Stimulated activated effector memory CD8-positive, alpha-beta T cell treated with anti-CD3 and anti-CD28 coated beads, Interleukin-12 subunit alpha, Interleukin-12 subunit beta, amount 100 ng/mL, for 72 hours (primary cell): ENCODE results near the gene SPDYE17.
"Not testable (repeated sequence)": the region's sequence is repeated elsewhere in the genome, so short reads cannot be mapped to it uniquely, and the experiment has no call there.

Experiments
- ATAC-seq: fragments of 150-1000 bp; cut with Tn5 transposase; 2 replicates; pipeline ENCODE4 v1.10.0; 2021
- DNase-seq, 2 donors: peaks; one replicate each; pipeline ENCODE4 v3.0.0; 2021 to 2022; ENCODE audit warnings: low spot score in 2 of 2
- H3K27ac Mint-ChIP-seq: one replicate; pipeline ENCODE4 v1.8.0; 2022; ENCODE audit warnings: mild to moderate bottlenecking, mixed read lengths
- H3K36me3 Mint-ChIP-seq: one replicate; pipeline ENCODE4 v1.8.0; 2022; ENCODE audit warnings: mild to moderate bottlenecking, mixed read lengths
- H3K4me1 Mint-ChIP-seq: one replicate; pipeline ENCODE4 v1.8.0; 2022; ENCODE audit warnings: mixed read lengths
- H3K4me3 Mint-ChIP-seq: one replicate; pipeline ENCODE4 v1.8.0; 2022; ENCODE audit warnings: mild to moderate bottlenecking, mixed read lengths
- H3K9me3 Mint-ChIP-seq: one replicate; pipeline ENCODE4 v1.8.0; 2022; ENCODE audit warnings: mixed read lengths

Gene SPDYE17, protein sequence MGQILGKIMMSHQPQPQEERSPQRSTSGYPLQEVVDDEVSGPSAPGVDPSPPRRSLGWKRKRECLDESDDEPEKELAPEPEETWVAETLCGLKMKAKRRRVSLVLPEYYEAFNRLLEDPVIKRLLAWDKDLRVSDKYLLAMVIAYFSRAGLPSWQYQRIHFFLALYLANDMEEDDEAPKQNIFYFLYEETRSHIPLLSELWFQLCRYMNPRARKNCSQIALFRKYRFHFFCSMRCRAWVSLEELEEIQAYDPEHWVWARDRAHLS

DNA sequence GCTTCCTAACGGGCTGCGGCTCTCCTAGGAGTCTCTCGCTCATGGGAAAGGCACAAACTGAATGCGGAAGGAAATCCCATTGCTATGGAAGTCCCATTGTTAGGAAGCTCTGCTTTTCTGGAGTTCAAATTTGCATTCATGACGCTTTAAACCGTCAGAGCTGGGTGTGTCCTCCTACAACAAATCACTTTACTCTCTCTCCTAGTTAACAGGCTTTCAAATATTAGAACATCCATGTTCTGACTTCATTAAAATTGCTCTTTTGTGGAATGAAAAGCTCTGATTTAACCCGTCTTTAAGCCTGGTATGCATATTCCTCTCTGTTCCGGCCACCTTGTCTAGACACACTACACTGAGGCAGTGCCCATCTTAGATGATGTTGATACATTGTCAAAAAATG is at the start of gene SPDYE17:
TSS of gene SPDYE17 (minus strand) at position 101 of the 400 bp plus-strand sequence. CDS start 1,791 bp downstream, outside the sequence.
- ATAC-seq, H3K27ac Mint-ChIP-seq, H3K9me3 Mint-ChIP-seq, H3K36me3 Mint-ChIP-seq, DNase-seq, H3K4me3 Mint-ChIP-seq, H3K4me1 Mint-ChIP-seq: not testable (repeated sequence)

DNA sequence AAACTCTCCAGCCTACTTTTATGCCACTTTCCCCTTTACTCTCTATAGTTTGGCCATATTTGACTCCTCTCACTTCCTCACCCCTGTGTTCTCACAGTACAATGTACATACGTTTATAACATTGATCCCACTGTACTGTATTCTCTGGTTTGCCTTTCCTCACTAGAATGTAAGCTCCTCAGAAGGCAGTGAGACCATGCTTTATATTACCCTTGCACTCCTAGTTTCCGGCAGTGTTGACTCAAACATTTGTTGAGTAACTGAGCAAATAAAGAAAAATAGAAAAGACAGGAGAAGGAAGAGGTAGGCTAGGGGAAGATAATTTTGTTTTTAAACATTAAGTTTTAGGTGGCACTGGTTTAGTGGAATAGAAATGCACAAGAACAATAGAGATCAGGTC is 48.1 kb upstream of the SPDYE17 start:
- ATAC-seq, H3K27ac Mint-ChIP-seq, H3K36me3 Mint-ChIP-seq, DNase-seq, H3K4me1 Mint-ChIP-seq, H3K4me3 Mint-ChIP-seq, H3K9me3 Mint-ChIP-seq: not testable (repeated sequence)

- H3K4me3 Mint-ChIP-seq, H3K4me1 Mint-ChIP-seq, H3K36me3 Mint-ChIP-seq, H3K9me3 Mint-ChIP-seq, H3K27ac Mint-ChIP-seq, DNase-seq, ATAC-seq: not testable (repeated sequence)
Observed at GRCh38 chr7:77079624-77080023, 47.5 kb upstream of the SPDYE17 start.

DNA sequence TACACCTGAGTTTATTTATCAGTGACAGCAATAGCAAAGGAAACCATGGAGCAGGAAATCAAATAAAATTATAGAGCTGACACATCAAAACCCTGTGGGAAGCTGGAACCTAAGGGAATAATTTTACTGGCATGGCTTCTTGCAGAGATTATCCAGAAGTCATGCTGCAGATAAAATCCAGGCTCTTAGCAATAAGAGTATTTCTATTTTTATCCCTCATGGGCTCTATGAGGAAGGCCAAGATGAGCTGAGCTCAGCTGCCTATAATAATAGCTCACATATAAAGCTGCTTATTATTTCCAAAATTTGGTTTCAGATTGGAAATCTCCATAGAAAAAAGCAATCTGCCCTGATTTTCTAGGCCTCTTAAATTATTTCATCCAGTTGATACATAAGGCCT is 47.0 kb upstream of the SPDYE17 start:
- ATAC-seq, DNase-seq, H3K4me1 Mint-ChIP-seq, H3K36me3 Mint-ChIP-seq, H3K9me3 Mint-ChIP-seq, H3K4me3 Mint-ChIP-seq, H3K27ac Mint-ChIP-seq: not testable (repeated sequence)

DNA sequence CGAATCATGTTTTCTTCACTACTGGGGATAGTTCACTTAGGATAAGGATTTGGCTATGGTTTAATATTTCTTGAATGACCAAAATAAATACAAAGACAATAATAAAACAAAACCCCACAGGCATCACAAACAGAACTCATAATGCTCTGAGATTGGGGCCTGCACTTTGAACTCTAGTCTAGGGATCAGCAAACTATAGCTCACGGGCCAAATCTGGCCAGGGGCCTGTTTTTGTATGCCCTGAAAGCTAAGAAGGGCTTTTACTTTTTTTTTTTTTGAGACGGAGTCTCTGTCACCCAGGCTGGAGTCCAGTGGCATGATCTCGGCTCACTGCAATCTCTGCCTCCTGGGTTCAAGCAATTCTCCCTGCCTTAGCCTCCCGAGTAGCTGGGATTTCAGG is 44.9 kb upstream of the SPDYE17 start:
- H3K27ac Mint-ChIP-seq, H3K36me3 Mint-ChIP-seq, DNase-seq, H3K9me3 Mint-ChIP-seq, H3K4me1 Mint-ChIP-seq, ATAC-seq, H3K4me3 Mint-ChIP-seq: not testable (repeated sequence)

GRCh38 chr7:77074786-77075396 is 42.7 kb upstream of the SPDYE17 start:
- peak; percentile 58 for ATAC-seq
- DNase-seq, H3K4me1 Mint-ChIP-seq, H3K27ac Mint-ChIP-seq, H3K9me3 Mint-ChIP-seq, H3K4me3 Mint-ChIP-seq: not testable (repeated sequence)
- H3K36me3 Mint-ChIP-seq, result peaks cover 17% of the 10 kb centered on the region

DNA sequence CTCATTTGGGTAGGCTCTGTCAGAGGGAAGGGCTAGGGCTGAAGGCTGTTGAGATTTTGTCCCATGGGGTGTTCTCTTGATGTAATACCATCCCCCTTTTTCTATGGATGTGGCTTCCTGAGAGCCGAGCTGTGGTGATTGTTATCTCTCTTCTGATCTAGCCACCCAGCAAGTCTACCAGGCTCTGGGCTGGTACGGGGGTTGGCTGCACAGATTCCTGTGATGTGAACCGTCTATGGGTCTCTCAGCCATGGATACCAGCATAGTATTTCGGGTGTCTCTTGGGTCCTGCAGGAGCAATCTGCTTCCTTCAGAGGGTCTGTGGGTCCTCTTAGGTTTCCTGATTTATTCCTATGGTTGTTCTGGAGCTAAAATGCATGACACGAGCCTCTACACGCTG is 38.9 kb upstream of the SPDYE17 start:
- not testable (repeated sequence) for H3K27ac Mint-ChIP-seq, ATAC-seq, H3K9me3 Mint-ChIP-seq, DNase-seq, H3K4me3 Mint-ChIP-seq
- peaks cover 13% of the 10 kb centered on the region for H3K36me3 Mint-ChIP-seq
- H3K4me1 Mint-ChIP-seq, result peaks cover 15% of the 10 kb centered on the region

- Mint-ChIP-seq H3K4me1 (peaks cover 12% of the 10 kb centered on the region), H3K36me3 (peaks cover 10% of the 10 kb centered on the region)
- H3K9me3 Mint-ChIP-seq, ATAC-seq, H3K4me3 Mint-ChIP-seq, H3K27ac Mint-ChIP-seq, DNase-seq: not testable (repeated sequence)
Observed at GRCh38 chr7:77065869-77066268, 33.7 kb upstream of the SPDYE17 start.

GRCh38 chr7:77063732-77064131 is 31.6 kb upstream of the SPDYE17 start:
- not testable (repeated sequence) for ATAC-seq, DNase-seq, H3K9me3 Mint-ChIP-seq, H3K27ac Mint-ChIP-seq, H3K36me3 Mint-ChIP-seq, H3K4me3 Mint-ChIP-seq, H3K4me1 Mint-ChIP-seq

- ATAC-seq, H3K9me3 Mint-ChIP-seq, H3K36me3 Mint-ChIP-seq, DNase-seq, H3K4me3 Mint-ChIP-seq, H3K4me1 Mint-ChIP-seq, H3K27ac Mint-ChIP-seq: not testable (repeated sequence)
Observed at GRCh38 chr7:77062557-77062956, 30.4 kb upstream of the SPDYE17 start, which contains the start of gene SPDYE18. Gene SPDYE18 (minus strand): TSS chr7:77062558. CDS start chr7:77060512, 2,046 bp downstream.

DNA sequence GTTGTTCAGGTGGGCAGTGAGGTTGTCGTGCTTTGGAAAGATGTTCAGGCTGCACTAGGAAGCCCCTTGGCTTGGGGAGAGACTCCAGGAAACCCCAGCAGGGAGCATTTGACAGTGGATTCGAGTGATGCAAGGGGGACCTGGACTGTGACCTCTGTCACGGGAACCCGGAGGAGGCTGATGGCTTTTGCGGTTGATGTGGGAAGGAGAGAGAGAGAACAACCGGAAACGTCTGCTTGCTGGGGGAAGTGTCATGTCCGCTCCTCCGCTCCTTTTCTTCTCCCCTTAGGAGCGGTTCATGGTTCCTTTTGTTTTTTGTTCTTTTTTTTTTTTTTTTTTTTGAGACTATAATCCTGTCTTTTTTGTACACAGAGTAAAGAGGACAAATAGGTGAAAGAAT is 5.8 kb downstream of the SPDYE17 start:
- H3K4me3 Mint-ChIP-seq, DNase-seq, ATAC-seq, H3K36me3 Mint-ChIP-seq, H3K4me1 Mint-ChIP-seq, H3K9me3 Mint-ChIP-seq, H3K27ac Mint-ChIP-seq: not testable (repeated sequence)

DNA sequence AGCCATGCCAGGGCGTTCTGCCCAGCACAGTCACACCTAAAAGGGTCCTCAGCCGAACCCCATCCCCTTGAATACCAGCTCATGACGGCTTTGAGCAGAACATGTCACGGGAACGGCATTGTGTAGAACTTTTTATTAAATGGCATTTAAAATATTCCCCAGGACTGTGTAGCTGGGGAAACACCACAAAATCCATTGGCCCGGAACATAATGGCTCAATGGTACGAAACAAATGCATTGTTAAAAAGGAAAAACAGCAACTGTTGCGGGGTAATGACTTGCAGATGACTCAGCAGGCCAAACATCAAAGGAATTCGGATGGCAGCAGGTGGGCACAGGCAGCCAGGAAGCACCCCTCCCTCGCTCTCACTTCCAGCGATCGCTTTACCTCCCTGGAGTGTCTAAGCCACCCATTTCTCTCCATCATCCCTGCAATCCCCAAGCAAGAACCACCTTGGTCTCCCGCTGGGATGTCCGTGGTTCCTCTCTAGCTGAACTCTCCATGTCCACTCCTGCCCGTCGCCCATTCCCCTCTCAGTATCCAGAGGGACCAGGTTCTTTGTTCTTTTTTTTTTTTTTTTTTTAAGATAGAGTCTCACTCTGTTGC is 22.0 kb downstream of the SPDYE17 start:
- not testable (repeated sequence) for H3K4me3 Mint-ChIP-seq, ATAC-seq, H3K36me3 Mint-ChIP-seq, DNase-seq, H3K4me1 Mint-ChIP-seq, H3K27ac Mint-ChIP-seq, H3K9me3 Mint-ChIP-seq

- DNase-seq, H3K9me3 Mint-ChIP-seq, H3K36me3 Mint-ChIP-seq, H3K4me3 Mint-ChIP-seq, H3K4me1 Mint-ChIP-seq, ATAC-seq, H3K27ac Mint-ChIP-seq: not testable (repeated sequence)
Observed at GRCh38 chr7:77008000-77008399, 24.2 kb downstream of the SPDYE17 start.

DNA sequence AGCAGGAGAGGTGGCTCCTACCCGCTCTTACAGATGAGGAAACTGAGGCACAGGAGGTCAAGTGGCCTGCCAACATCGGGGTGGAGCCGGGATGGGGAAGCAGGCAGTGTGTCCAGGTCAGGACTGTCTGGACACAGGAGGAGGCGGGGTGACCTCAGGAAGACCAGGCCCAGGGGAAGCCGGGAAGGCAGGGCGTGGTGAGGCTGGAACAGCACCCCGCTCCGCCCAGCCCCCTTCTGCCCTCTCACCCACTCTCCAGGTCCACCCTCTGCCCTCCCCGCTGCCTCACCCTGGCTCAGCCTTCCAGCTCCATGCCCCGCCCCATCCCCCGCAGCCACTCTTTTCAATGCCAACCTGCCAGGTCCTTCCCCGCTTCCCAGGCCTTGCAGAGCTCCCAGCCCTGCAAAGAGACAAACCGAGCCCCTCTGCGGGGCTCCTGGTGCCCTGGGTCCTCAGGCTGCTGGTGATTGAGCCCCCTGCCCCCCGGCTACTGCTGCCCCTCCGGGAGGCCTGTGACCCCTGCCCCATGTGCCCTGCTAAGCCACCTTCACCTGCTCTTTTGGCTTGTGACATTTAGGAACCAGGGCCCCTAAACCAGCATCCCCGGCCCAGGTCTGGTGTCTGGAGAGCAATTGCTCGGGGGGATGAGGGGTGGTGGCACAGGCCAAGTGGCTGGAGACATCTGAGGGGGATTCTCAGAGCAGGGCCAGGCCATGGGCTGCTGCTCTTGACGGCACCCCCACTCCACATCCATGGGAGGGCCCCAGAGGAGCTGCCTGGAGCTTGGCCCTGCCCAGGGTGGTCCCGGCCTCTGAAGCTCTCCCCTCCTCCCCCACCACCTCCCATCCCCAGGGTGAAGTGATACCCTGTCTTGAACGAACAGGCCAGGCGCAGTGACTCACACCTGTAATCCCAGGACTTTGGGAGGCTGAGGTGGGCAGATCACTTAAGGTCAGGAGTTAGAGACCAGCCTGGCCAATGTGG is 25.7 kb downstream of the SPDYE17 start:
- not testable (repeated sequence) for H3K9me3 Mint-ChIP-seq, H3K4me3 Mint-ChIP-seq, H3K4me1 Mint-ChIP-seq, H3K36me3 Mint-ChIP-seq, ATAC-seq, H3K27ac Mint-ChIP-seq, DNase-seq

- H3K9me3 Mint-ChIP-seq, H3K36me3 Mint-ChIP-seq, H3K4me1 Mint-ChIP-seq, H3K27ac Mint-ChIP-seq, H3K4me3 Mint-ChIP-seq: not testable (repeated sequence)
- ATAC-seq (peak; percentile 25), DNase-seq (peak in 1 of 2 donors; percentile 36)
Observed at GRCh38 chr7:77005461-77006057, 26.6 kb downstream of the SPDYE17 start.
